ENCODE results near the gene CFAP45. TPM values are rescaled to one million over a fixed set of nuclear protein-coding genes. Genes with fewer than 3 reads are reported as not detected.

CFAP45 gene
- total RNA-seq, 4 donors from 2014 or later: 0.46 to 3.0 (median 0.66) TPM

DNA sequence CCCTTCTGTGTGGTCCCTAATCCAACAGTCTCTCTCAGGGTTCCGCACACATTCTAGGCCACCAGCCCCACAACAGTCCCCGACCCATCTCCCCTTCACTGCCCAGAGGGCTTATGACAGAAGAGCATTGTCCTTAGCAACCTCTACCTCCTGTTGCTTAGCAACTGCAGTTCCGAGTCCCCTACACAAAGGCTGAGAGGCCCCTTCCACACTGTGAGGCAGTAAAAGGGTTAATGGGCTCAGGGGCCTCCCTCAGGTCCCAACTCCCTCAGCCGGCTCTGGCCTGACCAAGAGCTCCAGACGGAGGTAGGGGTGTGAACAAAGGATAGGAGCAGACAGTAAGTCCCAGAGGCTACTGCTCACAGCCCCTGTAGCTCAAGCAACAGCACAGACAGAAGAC lies 41.2 kb upstream of the CFAP45 start:
- 52 to 61% methylated on average over 5 of the region's 5 CpGs for WGBS, 2 donors
- intact Hi-C loops (cut with DNase I; ENCODE audit: low total_unique reads): no loop called here
- no peak for DNase-seq (ENCODE audit: low spot score in 2 of 2)
- H3K4me3 ChIP-seq (ENCODE audit: low read depth, poor library complexity, severe bottlenecking): no peak overlapping the region
- no peak for TF ChIP-seq POLR2A (IDR thresholded peaks at IDR 0.05)
- no peak for TF ChIP-seq CTCF (IDR thresholded peaks at IDR 0.05)

- intact Hi-C loops (cut with DNase I; ENCODE audit: low total_unique reads): no loop called here
- no peak for DNase-seq (ENCODE audit: low spot score in 2 of 2)
- WGBS, 2 donors: 59 to 68% methylated on average over 11 of the region's 11 CpGs
- no peak overlapping the region for H3K4me3 ChIP-seq (ENCODE audit: low read depth, poor library complexity, severe bottlenecking)
- TF ChIP-seq POLR2A (IDR thresholded peaks at IDR 0.05) (no peak), CTCF (IDR thresholded peaks at IDR 0.05) (no peak)
Measured at GRCh38 chr1:159940006-159940620, 40.1 kb upstream of the CFAP45 start.

DNA sequence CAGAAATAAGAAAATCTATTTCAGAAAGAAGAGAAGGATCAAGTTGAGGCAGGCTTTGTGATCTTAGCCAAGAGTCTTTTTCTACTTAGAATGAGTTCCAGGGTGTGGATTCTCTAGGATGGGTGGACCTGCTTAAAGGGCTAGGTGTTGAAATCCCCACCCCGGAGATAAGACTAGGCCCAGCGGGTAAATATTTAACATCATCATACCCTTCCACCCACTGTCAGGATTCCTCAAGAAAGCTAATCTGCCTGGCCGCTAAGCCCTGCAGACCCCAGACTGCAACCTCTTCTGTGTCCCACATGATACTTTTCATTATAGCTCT lies 39.7 kb upstream of the CFAP45 start:
- H3K4me3 ChIP-seq (ENCODE audit: low read depth, poor library complexity, severe bottlenecking): no peak overlapping the region
- intact Hi-C loops (cut with DNase I; ENCODE audit: low total_unique reads): loop anchor here (5.0 kb wide), 1 partner anchor 68 kb away; no protein-coding TSS in a partner anchor
- DNase-seq (ENCODE audit: low spot score in 2 of 2): no peak
- TF ChIP-seq POLR2A (IDR thresholded peaks at IDR 0.05) (no peak), CTCF (IDR thresholded peaks at IDR 0.05) (no peak)
- WGBS, 2 donors: 50 to 55% methylated on average over 3 of the region's 3 CpGs

DNA sequence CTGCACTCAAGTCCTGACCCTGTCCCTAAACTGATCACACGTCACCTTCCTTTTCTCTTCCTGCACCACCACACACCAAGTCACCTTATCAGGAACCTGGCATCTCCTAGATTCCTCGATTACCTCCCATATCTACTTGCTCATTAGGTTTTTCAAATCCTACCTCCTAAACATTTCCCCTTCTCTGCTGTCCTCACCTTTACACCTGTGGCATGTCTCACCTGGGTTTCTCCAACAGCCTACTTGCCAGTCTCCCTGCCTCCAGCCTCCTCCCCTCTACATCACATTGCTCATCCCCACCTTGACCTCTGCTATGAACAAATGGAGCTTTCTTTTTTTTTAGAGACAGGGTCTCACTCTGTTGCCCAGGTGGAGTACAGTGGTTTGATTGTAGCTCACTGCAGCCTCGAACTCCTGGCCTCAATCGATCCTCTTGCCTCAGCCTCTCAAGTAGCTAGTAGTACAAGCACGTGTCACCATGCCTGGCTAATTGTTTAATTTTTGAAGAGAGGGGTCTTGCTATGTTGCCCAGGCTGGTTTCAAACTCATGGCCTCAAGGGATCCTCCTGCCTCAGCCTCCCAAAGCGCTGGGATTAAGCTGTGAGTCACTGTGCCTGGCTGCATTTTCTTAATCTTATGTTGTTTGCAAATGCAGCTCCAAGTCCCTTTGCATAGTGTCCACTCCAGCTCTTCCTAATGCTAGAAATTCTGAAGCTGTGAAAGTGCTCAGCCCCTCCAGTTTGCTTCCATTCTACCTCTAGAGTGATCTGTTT lies 39.1 kb upstream of the CFAP45 start:
- TF ChIP-seq CTCF (IDR thresholded peaks at IDR 0.05) (no peak), POLR2A (IDR thresholded peaks at IDR 0.05) (no peak)
- H3K4me3 ChIP-seq (ENCODE audit: low read depth, poor library complexity, severe bottlenecking): no peak overlapping the region
- DNase-seq (ENCODE audit: low spot score in 2 of 2): no peak
- intact Hi-C loops (cut with DNase I; ENCODE audit: low total_unique reads): loop anchor here (5.0 kb wide), 1 partner anchor 68 kb away; no protein-coding TSS in a partner anchor
- WGBS, 2 donors: 67 to 70% methylated on average over 6 of the region's 6 CpGs

- no peak for DNase-seq (ENCODE audit: low spot score in 2 of 2)
- no peak overlapping the region for H3K4me3 ChIP-seq (ENCODE audit: low read depth, poor library complexity, severe bottlenecking)
- TF ChIP-seq CTCF (IDR thresholded peaks at IDR 0.05) (no peak), POLR2A (IDR thresholded peaks at IDR 0.05) (no peak)
- intact Hi-C loops (cut with DNase I; ENCODE audit: low total_unique reads): loop anchor here (5.0 kb wide), 1 partner anchor 69 kb away; no protein-coding TSS in a partner anchor
- WGBS, 2 donors: 38 to 39% methylated on average over 7 of the region's 7 CpGs
Measured at GRCh38 chr1:159938211-159938852, 38.4 kb upstream of the CFAP45 start.

All from lower leg skin (tissue), 4 donors.